Left ventricle myocardium inferior (tissue), 1 donor: ENCODE data around the gene UBA52. TPM values are rescaled to one million over a fixed set of nuclear protein-coding genes. Genes with fewer than 3 reads are reported as not detected.

Experiments
- DNase-seq: peaks from one replicate; pipeline ENCODE4 v3.0.0-alpha.2; 2020
- H3K27ac ChIP-seq: fragments of 200-600 bp; replicated peaks from 2 replicates; pipeline ENCODE4 v1.8.0; 2021
- H3K27me3 ChIP-seq: fragments of 200-600 bp; 2 replicates; pipeline ENCODE4 v1.8.0; 2021; ENCODE audit warnings: low read depth
- H3K36me3 ChIP-seq: fragments of 200-600 bp; 2 replicates; pipeline ENCODE4 v1.8.0; 2021
- H3K4me1 ChIP-seq: fragments of 200-600 bp; 2 replicates; pipeline ENCODE4 v1.8.0; 2021
- H3K4me3 ChIP-seq: fragments of 200-600 bp; 2 replicates; pipeline ENCODE4 v1.8.0; 2021; ENCODE audit warnings: mild to moderate bottlenecking, moderate library complexity
- H3K9me3 ChIP-seq: fragments of 200-600 bp; replicated peaks from 2 replicates; pipeline ENCODE4 v1.8.0; 2021
- CTCF ChIP-seq: fragments of 200-600 bp; IDR thresholded peaks from 2 replicates; pipeline ENCODE4 v1.8.0; 2021; ENCODE audit warnings: antibody characterized with exemption, mild to moderate bottlenecking, borderline replicate concordance
- intact Hi-C: fragments of 100-400 bp; cut with micrococcal nuclease; formaldehyde crosslinking; loops from one replicate; pipeline ENCODE4 v1.11.0; 2022
- total RNA-seq: library from RNA; stranded (reverse); fragmentation: NEBNext Ultra II Directional; extraction: Animal tissue kit (Norgen Biotek cat#: 25700); gene quantifications from one replicate; pipeline ENCODE4 v1.2.1, GENCODE V29; 2021
- donor health status: DM: no; HTN: yes; CAD: no; lungs with severe emphysema.

UBA52 gene
- total RNA-seq, 1 donor from 2014 or later, result 643 TPM

DNA sequence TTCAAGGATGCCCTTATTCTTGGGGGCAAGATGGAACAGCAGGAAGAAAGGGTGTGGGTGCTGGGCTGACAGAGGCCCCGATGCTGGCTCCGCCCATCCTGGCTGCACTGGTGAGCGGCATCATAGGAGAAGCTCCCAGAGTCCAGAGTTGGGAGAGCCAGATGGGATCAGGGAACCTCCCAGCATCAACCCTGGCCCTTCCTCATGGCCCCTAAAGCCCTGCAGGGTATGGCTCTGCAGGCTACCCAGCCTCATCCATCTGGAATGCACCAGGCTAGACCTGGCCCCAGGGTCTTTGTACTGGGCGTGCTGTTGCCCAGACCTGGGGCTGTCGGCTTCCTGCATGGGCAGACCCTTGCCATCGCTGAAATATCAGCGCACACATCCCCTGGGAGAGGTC is 41.9 kb upstream of the UBA52 start:
- Histone ChIP-seq H3K27ac (no peak overlapping the region), H3K4me1 (peaks cover 4% of the 10 kb centered on the region), H3K9me3 (no peaks in the 10 kb centered on the region), H3K36me3 (peaks cover 34% of the 10 kb centered on the region), H3K27me3 (no peaks in the 10 kb centered on the region), H3K4me3 (no peak overlapping the region)
- no peak for DNase-seq
- intact Hi-C loops, result no loop called here
- no peak for TF ChIP-seq CTCF

GRCh38 chr19:18531485-18531884 is 40.2 kb upstream of the UBA52 start:
- no peak for DNase-seq
- Histone ChIP-seq H3K4me1 (peaks cover 4% of the 10 kb centered on the region), H3K27ac (no peak overlapping the region), H3K27me3 (no peaks in the 10 kb centered on the region), H3K36me3 (peaks cover 50% of the 10 kb centered on the region), H3K4me3 (no peak overlapping the region), H3K9me3 (no peaks in the 10 kb centered on the region)
- TF ChIP-seq CTCF, result no peak
- intact Hi-C loops, result no loop called here

GRCh38 chr19:18532168-18532890 is 39.3 kb upstream of the UBA52 start:
- intact Hi-C loops, result no loop called here
- no peak for TF ChIP-seq CTCF
- H3K36me3 ChIP-seq, result peaks cover 58% of the 10 kb centered on the region
- no peak for DNase-seq
- peaks cover 4% of the 10 kb centered on the region for H3K4me1 ChIP-seq
- no peaks in the 10 kb centered on the region for H3K27me3 ChIP-seq
- H3K9me3 ChIP-seq, result no peaks in the 10 kb centered on the region
- no peak overlapping the region for H3K27ac ChIP-seq
- no peak overlapping the region for H3K4me3 ChIP-seq

- TF ChIP-seq CTCF, result no peak
These were observed 38.6 kb upstream of the UBA52 start for GRCh38 chr19:18533058-18533457.

GRCh38 chr19:18536475-18536874 is 35.2 kb upstream of the UBA52 start:
- Histone ChIP-seq H3K27me3 (no peaks in the 10 kb centered on the region), H3K4me1 (no peaks in the 10 kb centered on the region), H3K36me3 (peaks cover 88% of the 10 kb centered on the region), H3K27ac (no peak overlapping the region), H3K4me3 (no peak overlapping the region), H3K9me3 (no peaks in the 10 kb centered on the region)
- no peak for DNase-seq
- intact Hi-C loops, result no loop called here
- TF ChIP-seq CTCF, result no peak

More at GRCh38 chr19:18533058-18533457, 38.6 kb upstream of the UBA52 start:
- Histone ChIP-seq H3K4me1 (peaks cover 4% of the 10 kb centered on the region), H3K27ac (no peak overlapping the region), H3K4me3 (no peak overlapping the region), H3K36me3 (peaks cover 65% of the 10 kb centered on the region), H3K27me3 (no peaks in the 10 kb centered on the region), H3K9me3 (no peaks in the 10 kb centered on the region)
- DNase-seq, result no peak
- intact Hi-C loops, result no loop called here
